GM12878 (cell line): Measurements from ENCODE around the gene PDE7B. TPM values are rescaled to one million over a fixed set of nuclear protein-coding genes. Genes with fewer than 3 reads are reported as not detected.

Source experiments
- ETV6 ChIP-seq, 2 experiments: fragments of 450-650 bp in 1 of 2; IDR thresholded peaks in 1 of 2; conservative IDR thresholded peaks in 1 of 2; 2 replicates each; pipeline ENCODE4 v1.6.1; 2014; ENCODE audit warnings: antibody characterized with exemption in 1 of 2, borderline replicate concordance in 1 of 2, low read depth in 1 of 2, mild to moderate bottlenecking in 1 of 2, moderate library complexity in 1 of 2
- EZH2 ChIP-seq: IDR thresholded peaks from 2 replicates; pipeline ENCODE4 v1.6.1; 2012; ENCODE audit warnings: low read depth, mild to moderate bottlenecking, control low read depth, inconsistent platforms, low read length, borderline replicate concordance; ENCODE audit not compliant: control insufficient read depth
- HDAC2 ChIP-seq: fragments of 200-600 bp; sonication (generic); IDR thresholded peaks from 2 replicates; pipeline ENCODE4 v1.6.1; 2017
- RBBP5 ChIP-seq: fragments of 200-600 bp; sonication (generic); conservative IDR thresholded peaks from 2 replicates; pipeline ENCODE4 v1.6.1; 2016
- RELA ChIP-seq: fragments of 450-650 bp; IDR thresholded peaks from 2 replicates; pipeline ENCODE4 v1.8.0; 2014; ENCODE audit warnings: borderline replicate concordance; ENCODE audit not compliant: partially characterized antibody
- SMARCA5 ChIP-seq: fragments of 450-650 bp; IDR thresholded peaks from 2 replicates; pipeline ENCODE4 v1.6.1; 2017; ENCODE audit warnings: mild to moderate bottlenecking
- WRNIP1 ChIP-seq: IDR thresholded peaks from 2 replicates; pipeline ENCODE4 v1.6.1; 2011; ENCODE audit warnings: low read depth, low read length, improper control_type of control experiment, borderline replicate concordance
- YY1 ChIP-seq: IDR thresholded peaks from 2 replicates; pipeline ENCODE4 v1.6.1; 2011; ENCODE audit warnings: low read depth, mild to moderate bottlenecking, low read length
- ZNF207 ChIP-seq: fragments of 450-650 bp; IDR thresholded peaks from 2 replicates; pipeline ENCODE4 v1.6.1; 2014; ENCODE audit warnings: antibody characterized with exemption, mild to moderate bottlenecking, borderline replicate concordance
- polyA plus RNA-seq, 11 experiments: library from polyadenylated mRNA; depleted of rRNA in 4 of 11; unstranded in 6 of 11; stranded (reverse) in 5 of 11; fragments of >200 nt; fragmentation: Nextera tagmentation in 4 of 11; fragmentation: Illumina TruSeq in 1 of 11; extraction: Ambion mirVana in 4 of 11; extraction: Trizol in 1 of 11; gene quantifications; 1 replicate in 1 of 11; 2 replicates in 10 of 11; pipeline versions ENCODE4 v1.2.1 to v1.2.3, GENCODE V29; 2011 to 2016; ENCODE audit warnings: inconsistent platforms in 2 of 11, missing spikeins in 2 of 11, low read depth in 1 of 11
- total RNA-seq, 4 experiments: library from RNA; depleted of rRNA in 3 of 4; stranded (reverse); fragments of >200 nt in 3 of 4; fragmentation: Illumina TruSeq in 1 of 4; extraction: Trizol in 1 of 4; gene quantifications; 2 replicates each; pipeline versions ENCODE4 v1.2.1 to v1.2.3, GENCODE V29; 2013 to 2021
- TF ChIP-seq, protein P1 (sequence below): IDR thresholded peaks from 2 replicates; pipeline ENCODE4 v1.6.1; 2012; ENCODE audit warnings: improper control_type of control experiment, low read depth, low read length; ENCODE audit not compliant: insufficient replicate concordance

PDE7B gene
- total and polyA plus RNA-seq, 10 of the 15 experiments (the other 5 are each of a cell fraction or from before 2014, with no cell fraction given) = not detected

DNA sequence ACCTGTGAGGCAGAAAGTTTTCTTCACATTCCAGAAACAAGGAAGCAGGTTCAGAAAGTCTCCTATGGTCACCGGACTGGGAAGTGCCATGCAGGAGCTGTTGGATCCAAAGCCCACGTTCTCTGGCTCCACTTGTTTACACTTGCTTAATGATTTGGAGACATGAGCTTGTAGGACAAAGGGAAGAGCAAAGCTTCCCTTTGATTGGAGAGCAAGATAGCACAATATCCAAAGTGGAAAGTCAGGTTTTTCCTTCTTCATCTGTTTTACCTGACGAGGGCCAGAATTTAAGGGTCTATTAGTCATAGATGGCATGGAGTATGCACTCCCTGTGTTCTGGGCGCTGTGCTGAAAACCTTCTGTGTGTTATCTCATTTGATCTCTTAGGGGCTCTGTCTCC is 81.2 kb downstream of the PDE7B start (continued):
- TF ChIP-seq, protein P1, sequence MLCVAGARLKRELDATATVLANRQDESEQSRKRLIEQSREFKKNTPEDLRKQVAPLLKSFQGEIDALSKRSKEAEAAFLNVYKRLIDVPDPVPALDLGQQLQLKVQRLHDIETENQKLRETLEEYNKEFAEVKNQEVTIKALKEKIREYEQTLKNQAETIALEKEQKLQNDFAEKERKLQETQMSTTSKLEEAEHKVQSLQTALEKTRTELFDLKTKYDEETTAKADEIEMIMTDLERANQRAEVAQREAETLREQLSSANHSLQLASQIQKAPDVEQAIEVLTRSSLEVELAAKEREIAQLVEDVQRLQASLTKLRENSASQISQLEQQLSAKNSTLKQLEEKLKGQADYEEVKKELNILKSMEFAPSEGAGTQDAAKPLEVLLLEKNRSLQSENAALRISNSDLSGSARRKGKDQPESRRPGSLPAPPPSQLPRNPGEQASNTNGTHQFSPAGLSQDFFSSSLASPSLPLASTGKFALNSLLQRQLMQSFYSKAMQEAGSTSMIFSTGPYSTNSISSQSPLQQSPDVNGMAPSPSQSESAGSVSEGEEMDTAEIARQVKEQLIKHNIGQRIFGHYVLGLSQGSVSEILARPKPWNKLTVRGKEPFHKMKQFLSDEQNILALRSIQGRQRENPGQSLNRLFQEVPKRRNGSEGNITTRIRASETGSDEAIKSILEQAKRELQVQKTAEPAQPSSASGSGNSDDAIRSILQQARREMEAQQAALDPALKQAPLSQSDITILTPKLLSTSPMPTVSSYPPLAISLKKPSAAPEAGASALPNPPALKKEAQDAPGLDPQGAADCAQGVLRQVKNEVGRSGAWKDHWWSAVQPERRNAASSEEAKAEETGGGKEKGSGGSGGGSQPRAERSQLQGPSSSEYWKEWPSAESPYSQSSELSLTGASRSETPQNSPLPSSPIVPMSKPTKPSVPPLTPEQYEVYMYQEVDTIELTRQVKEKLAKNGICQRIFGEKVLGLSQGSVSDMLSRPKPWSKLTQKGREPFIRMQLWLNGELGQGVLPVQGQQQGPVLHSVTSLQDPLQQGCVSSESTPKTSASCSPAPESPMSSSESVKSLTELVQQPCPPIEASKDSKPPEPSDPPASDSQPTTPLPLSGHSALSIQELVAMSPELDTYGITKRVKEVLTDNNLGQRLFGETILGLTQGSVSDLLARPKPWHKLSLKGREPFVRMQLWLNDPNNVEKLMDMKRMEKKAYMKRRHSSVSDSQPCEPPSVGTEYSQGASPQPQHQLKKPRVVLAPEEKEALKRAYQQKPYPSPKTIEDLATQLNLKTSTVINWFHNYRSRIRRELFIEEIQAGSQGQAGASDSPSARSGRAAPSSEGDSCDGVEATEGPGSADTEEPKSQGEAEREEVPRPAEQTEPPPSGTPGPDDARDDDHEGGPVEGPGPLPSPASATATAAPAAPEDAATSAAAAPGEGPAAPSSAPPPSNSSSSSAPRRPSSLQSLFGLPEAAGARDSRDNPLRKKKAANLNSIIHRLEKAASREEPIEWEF = no peak
- TF ChIP-seq HDAC2 (no peak), EZH2 (no peak), YY1 (no peak), RBBP5 (no peak), SMARCA5 (no peak), RELA (no peak), ZNF207 (no peak), ETV6 (conservative IDR thresholded peaks at IDR 0.05 in 1 of 2, IDR thresholded peaks at IDR 0.05 in 1 of 2; ENCODE audit: borderline replicate concordance in 1 of 2, low read depth in 1 of 2) (no peak), WRNIP1 (no peak)
